Activated naive CD8-positive, alpha-beta T cell treated with anti-CD3 and anti-CD28 coated beads, Interleukin-2, amount 50 U/mL, for 24 hours (primary cell): ENCODE measurements around the gene EDRF1.

Experiments
- ATAC-seq: fragments of 150-1000 bp; cut with Tn5 transposase; one replicate; pipeline ENCODE4 v1.10.0; 2021
- DNase-seq: peaks from one replicate; pipeline ENCODE4 v3.0.0; 2021
- H3K27ac Mint-ChIP-seq: one replicate; pipeline ENCODE4 v1.8.0; 2021; ENCODE audit warnings: mild to moderate bottlenecking, mixed read lengths
- H3K27me3 Mint-ChIP-seq: one replicate; pipeline ENCODE4 v1.8.0; 2021; ENCODE audit warnings: mixed read lengths
- H3K36me3 Mint-ChIP-seq: one replicate; pipeline ENCODE4 v1.8.0; 2021; ENCODE audit warnings: low read depth, mixed read lengths
- H3K4me1 Mint-ChIP-seq: one replicate; pipeline ENCODE4 v1.8.0; 2021; ENCODE audit warnings: mixed read lengths
- H3K4me3 Mint-ChIP-seq: one replicate; pipeline ENCODE4 v1.8.0; 2021; ENCODE audit warnings: mild to moderate bottlenecking, moderate library complexity, mixed read lengths
- H3K9me3 Mint-ChIP-seq: one replicate; pipeline ENCODE4 v1.8.0; 2021; ENCODE audit warnings: mixed read lengths

Gene EDRF1

DNA sequence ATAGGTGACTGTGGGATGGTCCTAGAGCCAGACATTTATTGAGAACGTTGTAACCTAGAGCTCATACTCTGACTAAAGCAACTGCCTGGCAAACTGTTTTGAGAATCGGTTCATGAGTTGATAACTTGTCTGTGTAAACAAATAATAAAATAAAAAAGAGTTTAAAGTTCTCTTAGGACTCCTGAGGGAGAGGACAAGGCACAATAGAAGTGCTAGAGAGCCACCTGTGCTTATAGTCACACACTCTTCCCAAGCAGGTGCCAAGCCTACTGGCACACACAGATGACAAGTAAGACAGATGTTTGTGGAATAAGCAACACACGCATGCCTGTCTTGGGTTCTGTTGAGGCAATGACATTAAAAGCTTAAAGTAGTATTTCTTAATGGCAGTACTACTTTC, 7.9 kb downstream of the EDRF1 start:
- Mint-ChIP-seq H3K4me3 (no peak overlapping the region), H3K27me3 (no peaks in the 10 kb centered on the region), H3K9me3 (no peaks in the 10 kb centered on the region), H3K27ac (no peak overlapping the region), H3K36me3 (peaks cover 74% of the 10 kb centered on the region), H3K4me1 (peaks cover 5% of the 10 kb centered on the region)
- ATAC-seq: no peak
- DNase-seq: no peak

DNA sequence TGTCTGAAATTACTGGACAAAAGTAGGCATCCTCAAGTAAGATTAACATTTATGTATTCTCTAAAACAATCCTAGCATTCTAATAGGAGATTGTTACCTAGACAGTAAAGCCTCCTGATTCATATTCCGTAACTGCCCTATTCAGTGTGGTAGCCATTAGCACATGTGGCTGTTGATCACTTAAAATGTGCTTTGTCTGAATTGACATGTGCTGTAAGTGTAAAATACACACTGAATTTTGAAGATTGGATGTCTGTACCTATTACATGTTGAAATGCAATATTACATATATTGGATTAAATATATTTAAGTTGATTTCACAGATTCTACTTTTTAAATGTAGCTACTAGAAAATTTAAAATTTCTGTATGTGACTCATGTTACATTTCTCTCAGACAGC, 14.6 kb downstream of the EDRF1 start:
- no peak for DNase-seq
- no peaks in the 10 kb centered on the region for H3K27me3 Mint-ChIP-seq
- no peak overlapping the region for H3K4me3 Mint-ChIP-seq
- no peak for ATAC-seq
- no peaks in the 10 kb centered on the region for H3K4me1 Mint-ChIP-seq
- no peaks in the 10 kb centered on the region for H3K9me3 Mint-ChIP-seq
- no peak overlapping the region for H3K27ac Mint-ChIP-seq
- peaks cover 82% of the 10 kb centered on the region for H3K36me3 Mint-ChIP-seq

DNA sequence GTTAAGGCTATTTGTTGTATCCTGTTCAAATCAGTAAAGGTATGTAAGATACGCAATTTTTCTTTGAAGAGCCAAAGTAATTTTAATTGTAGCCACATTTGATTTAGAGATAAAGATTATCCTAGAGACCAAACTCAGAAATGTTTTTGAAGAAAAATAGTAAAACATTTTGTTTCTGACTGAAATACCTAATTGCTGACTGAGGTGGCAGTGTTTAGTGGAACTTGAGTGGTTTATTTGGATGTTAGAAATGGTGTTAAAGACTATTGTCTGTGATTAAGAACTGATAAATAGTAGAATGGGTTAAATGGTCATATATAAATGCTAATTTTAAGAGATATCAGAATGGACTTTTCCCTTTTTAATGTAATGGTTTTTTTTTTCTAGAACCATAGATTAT, 15.3 kb downstream of the EDRF1 start:
- Mint-ChIP-seq H3K36me3 (peaks cover 80% of the 10 kb centered on the region), H3K27me3 (no peaks in the 10 kb centered on the region), H3K9me3 (no peaks in the 10 kb centered on the region), H3K4me1 (no peaks in the 10 kb centered on the region), H3K4me3 (no peak overlapping the region), H3K27ac (no peak overlapping the region)
- DNase-seq: no peak
- no peak for ATAC-seq

DNA sequence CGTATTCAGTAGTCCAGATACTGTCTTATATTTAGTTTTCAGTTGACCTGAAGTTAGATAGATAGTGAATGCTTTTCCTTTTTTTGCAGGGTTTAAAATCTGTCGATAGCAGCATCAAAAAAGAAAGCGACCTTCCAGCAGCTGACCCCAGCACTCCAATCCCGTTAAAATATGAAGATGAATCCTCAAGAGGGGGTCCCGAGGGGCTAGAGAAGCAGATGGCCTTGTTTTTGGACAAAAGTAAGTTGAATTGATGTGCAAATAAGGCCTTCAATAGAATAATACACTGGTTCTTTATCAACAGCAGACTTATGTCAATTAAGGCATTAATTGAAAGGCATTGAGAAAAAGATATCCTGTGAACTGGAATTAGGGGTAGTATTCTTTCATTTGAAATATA, 18.7 kb downstream of the EDRF1 start:
- no peaks in the 10 kb centered on the region for H3K4me1 Mint-ChIP-seq
- no peaks in the 10 kb centered on the region for H3K27me3 Mint-ChIP-seq
- no peaks in the 10 kb centered on the region for H3K9me3 Mint-ChIP-seq
- peaks cover 76% of the 10 kb centered on the region for H3K36me3 Mint-ChIP-seq
- no peak overlapping the region for H3K4me3 Mint-ChIP-seq
- ATAC-seq (no peak), DNase-seq (no peak)
- H3K27ac Mint-ChIP-seq: no peak overlapping the region

DNA sequence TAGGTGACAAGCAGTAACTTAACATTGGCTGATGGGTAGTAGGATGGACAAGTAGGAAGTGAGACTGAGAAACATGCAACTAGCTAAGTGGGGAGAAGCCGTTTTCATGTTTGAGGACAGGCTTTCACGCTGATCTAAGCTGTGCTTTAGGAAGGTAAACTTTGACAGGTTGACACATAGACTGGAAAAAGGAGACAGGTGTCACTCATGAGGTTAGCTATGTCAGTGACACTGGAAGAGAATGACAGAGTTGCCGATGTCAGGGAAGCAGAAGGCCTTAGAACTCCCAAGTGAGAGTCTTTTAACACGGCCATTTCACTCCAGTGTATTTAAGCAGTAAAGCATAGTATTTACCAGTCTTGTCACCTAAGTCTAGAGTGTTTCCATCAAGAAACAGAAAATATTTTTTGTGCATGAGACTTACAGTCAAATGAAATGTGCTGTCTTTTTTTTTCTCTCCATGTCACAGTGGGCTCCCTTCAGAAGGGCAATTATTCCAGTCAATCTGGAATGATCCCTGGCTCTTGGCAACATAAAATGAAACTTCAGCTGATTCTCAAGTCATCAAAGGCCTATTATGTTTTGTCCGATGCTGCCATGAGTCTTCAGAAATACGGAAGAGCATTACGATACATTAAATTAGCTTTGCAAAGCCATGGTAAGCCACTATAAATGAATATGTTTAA, 20.6 kb downstream of the EDRF1 start:
- Mint-ChIP-seq H3K9me3 (no peaks in the 10 kb centered on the region), H3K4me3 (no peak overlapping the region), H3K36me3 (peaks cover 79% of the 10 kb centered on the region), H3K4me1 (no peaks in the 10 kb centered on the region), H3K27me3 (no peaks in the 10 kb centered on the region), H3K27ac (no peak overlapping the region)
- DNase-seq (no peak), ATAC-seq (no peak)

GRCh38 chr10:125742465-125742864, 23.0 kb downstream of the EDRF1 start:
- Mint-ChIP-seq H3K9me3 (no peaks in the 10 kb centered on the region), H3K27me3 (no peaks in the 10 kb centered on the region)

DNA sequence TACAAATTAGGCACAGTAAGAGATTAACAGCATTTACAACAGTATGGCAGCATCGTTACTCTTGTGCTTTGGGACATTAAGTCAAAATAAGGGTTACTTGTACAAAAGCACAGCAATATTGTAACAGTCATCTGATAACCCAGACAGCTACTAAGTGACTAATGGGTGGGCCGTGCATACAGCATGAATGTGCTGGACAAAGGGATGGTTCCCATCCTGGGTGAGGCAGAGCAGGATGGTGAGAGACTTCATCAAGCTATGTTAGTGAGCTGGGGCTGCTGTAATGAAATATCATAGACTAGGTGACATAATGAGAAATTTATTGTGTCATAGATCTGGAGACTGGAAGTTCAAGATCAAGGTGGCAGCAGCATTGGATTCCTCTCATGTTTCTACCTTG, 25.4 kb downstream of the EDRF1 start:
- Mint-ChIP-seq H3K27ac (no peak overlapping the region), H3K4me3 (no peak overlapping the region)

More at GRCh38 chr10:125742465-125742864, 23.0 kb downstream of the EDRF1 start:
- no peak overlapping the region for H3K4me3 Mint-ChIP-seq
- H3K27ac Mint-ChIP-seq: no peak overlapping the region
- H3K4me1 Mint-ChIP-seq: no peaks in the 10 kb centered on the region
- H3K36me3 Mint-ChIP-seq: peaks cover 74% of the 10 kb centered on the region
- ATAC-seq (no peak), DNase-seq (no peak)

DNA sequence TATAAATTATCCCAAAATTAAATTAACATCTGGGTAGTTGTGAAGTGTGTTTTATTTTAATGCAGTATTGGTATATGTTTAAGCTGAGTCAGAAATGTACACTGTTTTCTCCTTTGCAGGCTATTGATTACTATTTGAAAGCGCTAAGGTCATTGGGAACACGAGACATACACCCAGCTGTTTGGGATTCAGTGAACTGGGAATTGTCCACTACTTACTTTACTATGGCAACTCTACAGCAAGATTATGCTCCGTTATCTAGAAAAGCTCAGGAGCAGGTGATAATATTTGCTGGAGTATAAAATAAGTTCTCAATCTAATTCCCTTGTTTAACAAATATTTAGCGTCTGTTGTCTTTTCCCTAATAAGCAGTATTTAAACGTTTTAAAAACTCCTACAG, 27.9 kb downstream of the EDRF1 start:
- no peaks in the 10 kb centered on the region for H3K4me1 Mint-ChIP-seq
- H3K27me3 Mint-ChIP-seq: no peaks in the 10 kb centered on the region
- ATAC-seq (no peak), DNase-seq (no peak)
- H3K9me3 Mint-ChIP-seq: no peaks in the 10 kb centered on the region
- peaks cover 73% of the 10 kb centered on the region for H3K36me3 Mint-ChIP-seq
- no peak overlapping the region for H3K27ac Mint-ChIP-seq
- no peak overlapping the region for H3K4me3 Mint-ChIP-seq

More for the DNA sequence above, 25.4 kb downstream of the EDRF1 start:
- no peak for ATAC-seq
- no peaks in the 10 kb centered on the region for H3K27me3 Mint-ChIP-seq
- DNase-seq: no peak
- H3K36me3 Mint-ChIP-seq: peaks cover 73% of the 10 kb centered on the region
- H3K9me3 Mint-ChIP-seq: no peaks in the 10 kb centered on the region
- H3K4me1 Mint-ChIP-seq: no peaks in the 10 kb centered on the region

GRCh38 chr10:125756196-125756595, 36.7 kb downstream of the EDRF1 start:
- no peak for ATAC-seq

GRCh38 chr10:125756853-125757487, 37.5 kb downstream of the EDRF1 start:
- Mint-ChIP-seq H3K27ac (no peak overlapping the region), H3K36me3 (peaks cover 57% of the 10 kb centered on the region)

More at GRCh38 chr10:125756196-125756595, 36.7 kb downstream of the EDRF1 start:
- H3K36me3 Mint-ChIP-seq: peaks cover 56% of the 10 kb centered on the region
- H3K4me3 Mint-ChIP-seq: no peak overlapping the region
- DNase-seq: no peak
- H3K4me1 Mint-ChIP-seq: no peaks in the 10 kb centered on the region
- H3K27me3 Mint-ChIP-seq: no peaks in the 10 kb centered on the region
- H3K9me3 Mint-ChIP-seq: no peaks in the 10 kb centered on the region
- H3K27ac Mint-ChIP-seq: no peak overlapping the region

GRCh38 chr10:125757742-125758141, 38.2 kb downstream of the EDRF1 start:
- DNase-seq (no peak), ATAC-seq (no peak)
- no peaks in the 10 kb centered on the region for H3K9me3 Mint-ChIP-seq
- H3K4me1 Mint-ChIP-seq: no peaks in the 10 kb centered on the region
- no peak overlapping the region for H3K27ac Mint-ChIP-seq
- no peak overlapping the region for H3K4me3 Mint-ChIP-seq
- no peaks in the 10 kb centered on the region for H3K27me3 Mint-ChIP-seq
- H3K36me3 Mint-ChIP-seq: peaks cover 58% of the 10 kb centered on the region

More at GRCh38 chr10:125756853-125757487, 37.5 kb downstream of the EDRF1 start:
- H3K4me3 Mint-ChIP-seq: no peak overlapping the region
- no peaks in the 10 kb centered on the region for H3K9me3 Mint-ChIP-seq
- H3K4me1 Mint-ChIP-seq: no peaks in the 10 kb centered on the region
- DNase-seq (no peak), ATAC-seq (no peak)
- no peaks in the 10 kb centered on the region for H3K27me3 Mint-ChIP-seq

- no peak overlapping the region for H3K27ac Mint-ChIP-seq
- no peaks in the 10 kb centered on the region for H3K27me3 Mint-ChIP-seq
- ATAC-seq: no peak
- no peaks in the 10 kb centered on the region for H3K9me3 Mint-ChIP-seq
- no peak for DNase-seq
- peaks cover 61% of the 10 kb centered on the region for H3K36me3 Mint-ChIP-seq
- H3K4me3 Mint-ChIP-seq: no peak overlapping the region
- H3K4me1 Mint-ChIP-seq: no peaks in the 10 kb centered on the region
Observed at GRCh38 chr10:125761961-125762360, 42.5 kb downstream of the EDRF1 start.

DNA sequence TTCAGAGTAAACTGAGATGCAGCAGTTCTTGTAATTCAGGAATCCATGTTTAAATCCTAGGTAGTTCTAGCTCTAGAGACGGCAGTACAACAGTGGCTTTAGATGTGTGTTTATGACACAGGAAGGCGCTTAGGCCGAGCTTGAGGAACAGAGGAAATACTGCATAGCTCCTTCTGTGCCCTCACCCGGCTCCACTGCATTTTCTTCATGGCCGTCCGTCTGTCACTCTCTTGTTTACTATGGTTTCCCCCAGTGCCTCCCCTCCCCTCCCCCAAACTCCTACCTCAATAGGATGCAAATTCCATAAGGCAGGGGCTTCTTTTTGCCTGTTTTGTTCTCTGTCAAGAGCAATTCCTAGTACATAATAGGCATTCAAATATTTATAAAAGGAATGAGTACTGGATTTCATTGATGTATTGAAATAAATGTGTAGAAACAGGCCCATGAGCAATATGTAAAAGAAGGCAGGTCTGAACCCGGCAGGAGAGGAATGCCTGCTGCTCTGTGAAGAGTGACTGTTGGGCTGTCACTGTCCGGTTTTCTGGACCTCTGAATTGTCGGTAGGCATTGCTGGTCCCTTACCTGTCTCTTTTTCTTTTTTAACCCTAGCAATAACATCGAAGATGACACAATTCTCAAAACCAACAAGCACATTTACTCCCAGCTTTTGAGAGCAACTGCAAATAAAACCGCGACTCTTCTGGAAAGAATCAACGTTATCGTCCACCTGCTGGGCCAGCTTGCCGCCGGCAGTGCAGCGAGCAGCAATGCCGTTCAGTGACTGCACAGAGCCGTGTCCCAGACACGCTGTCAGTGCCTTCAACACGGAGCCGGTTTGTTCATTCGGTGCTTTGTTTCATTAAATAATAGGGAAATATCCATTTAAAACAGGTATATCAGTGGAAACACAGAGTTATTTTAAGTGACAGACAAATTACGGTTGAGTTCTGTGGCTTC, 43.5 kb downstream of the EDRF1 start:
- Mint-ChIP-seq H3K27me3 (no peaks in the 10 kb centered on the region), H3K4me1 (no peaks in the 10 kb centered on the region), H3K27ac (no peak overlapping the region), H3K36me3 (peaks cover 63% of the 10 kb centered on the region), H3K9me3 (no peaks in the 10 kb centered on the region), H3K4me3 (no peak overlapping the region)
- no peak for DNase-seq
- ATAC-seq: no peak

DNA sequence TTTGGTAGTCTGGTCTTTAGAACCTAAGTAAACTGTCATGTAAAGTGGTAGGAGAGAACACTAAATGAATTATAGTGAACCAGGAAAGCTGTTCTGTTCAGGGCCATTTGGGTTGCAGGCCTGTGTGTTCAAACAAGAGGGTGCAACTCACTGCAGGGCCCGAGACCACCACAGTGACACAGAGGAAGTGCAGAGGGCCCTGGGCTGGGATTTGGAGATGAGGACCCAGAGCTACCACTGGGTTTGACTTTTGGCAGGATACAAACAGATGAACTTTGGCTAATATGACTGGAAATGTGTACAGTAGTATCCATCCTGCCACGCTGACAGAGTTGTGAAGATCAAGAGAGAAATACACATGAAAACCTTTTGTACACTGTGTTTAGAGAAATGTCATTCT, 46.3 kb downstream of the EDRF1 start:
- Mint-ChIP-seq H3K4me3 (no peak overlapping the region), H3K27me3 (no peaks in the 10 kb centered on the region), H3K27ac (no peak overlapping the region), H3K36me3 (peaks cover 48% of the 10 kb centered on the region), H3K4me1 (no peaks in the 10 kb centered on the region), H3K9me3 (no peaks in the 10 kb centered on the region)
- DNase-seq (no peak), ATAC-seq (no peak)

DNA sequence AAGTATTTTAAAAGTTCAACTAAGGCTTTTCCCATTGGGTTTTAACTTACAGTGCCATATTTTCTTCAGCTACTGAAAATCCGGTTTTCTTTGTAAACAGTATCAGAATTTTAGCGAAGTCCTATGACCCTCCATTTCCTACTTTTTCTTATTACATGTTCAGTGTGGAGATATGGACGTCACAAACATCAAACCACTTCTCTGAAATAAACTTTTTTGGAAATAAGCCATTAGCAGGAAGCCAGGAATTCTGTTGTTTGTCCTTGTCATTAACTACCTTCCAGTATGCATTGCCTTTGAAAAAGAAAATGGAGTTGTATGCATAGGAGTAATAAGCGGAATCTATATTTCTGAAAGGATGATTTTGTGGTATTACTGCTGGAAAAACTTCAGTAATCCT, 47.0 kb downstream of the EDRF1 start:
- H3K4me1 Mint-ChIP-seq: no peaks in the 10 kb centered on the region
- no peak for DNase-seq
- H3K27ac Mint-ChIP-seq: no peak overlapping the region
- no peaks in the 10 kb centered on the region for H3K9me3 Mint-ChIP-seq
- no peak for ATAC-seq
- no peak overlapping the region for H3K4me3 Mint-ChIP-seq
- H3K36me3 Mint-ChIP-seq: peaks cover 44% of the 10 kb centered on the region
- H3K27me3 Mint-ChIP-seq: no peaks in the 10 kb centered on the region
